ENCODE measurements around the gene ZNRD2.

GRCh38 chr11:65565624-65566453, 4.4 kb upstream of the ZNRD2 start:
- TF ChIP-seq POLR2A (IDR thresholded peaks at IDR 0.05; ENCODE audit: extremely low read depth, insufficient read length) (no peak), CTCF (IDR thresholded peaks at IDR 0.05; ENCODE audit: low read depth, low read length) (no peak), MAX (IDR thresholded peaks at IDR 0.05; ENCODE audit: low read depth, low read length) (no peak), MYC (IDR thresholded peaks at IDR 0.05; ENCODE audit: low read depth, low read length) (no peak)

Data from NB4 (cell line).